ENCODE measurements around the gene RXFP1. TPM values are rescaled to one million over a fixed set of nuclear protein-coding genes. Genes with fewer than 3 reads are reported as not detected.

RXFP1 gene
- polyA plus RNA-seq, 1 of the 3 experiments (the other 2 are of a cell fraction) = not detected

- Histone ChIP-seq H3F3A (replicated peaks; ENCODE audit: insufficient read depth) (no peaks in the 10 kb centered on the region), H3K36me3 (replicated peaks in 1 of 2; ENCODE audit: control insufficient read depth in 1 of 2, insufficient read depth in 2 of 2, low read length in 1 of 2) (no peaks in the 10 kb centered on the region), H3K27me3 (ENCODE audit: insufficient read depth) (no peaks in the 10 kb centered on the region), H3K9ac (no peak overlapping the region), H4K20me1 (ENCODE audit: insufficient read depth) (no peaks in the 10 kb centered on the region), H3K27ac (ENCODE audit: low read depth in 2 of 2, low read length in 1 of 2) (no peak overlapping the region), H3K9me2 (no peaks in the 10 kb centered on the region), H3K4me3 (ENCODE audit: low read depth in 2 of 2, low read length in 1 of 2) (no peak overlapping the region), H3K9me3 (no peaks in the 10 kb centered on the region), H3K4me1 (ENCODE audit: control insufficient read depth in 1 of 2, insufficient read depth in 2 of 2, low read depth in 1 of 2, low read length in 1 of 2) (no peaks in the 10 kb centered on the region), H3K79me2 (ENCODE audit: insufficient read depth) (no peaks in the 10 kb centered on the region), H3K4me2 (no peak overlapping the region), H2AFZ (ENCODE audit: low read depth) (no peak overlapping the region)
- no peak for DNase-seq
- CTCF ChIA-PET = no interaction called here
- POLR2A ChIA-PET = no interaction called here
- TF ChIP-seq ZBTB33 (IDR thresholded peaks at IDR 0.05; ENCODE audit: borderline replicate concordance, low read depth) = no peak
- TF ChIP-seq TEAD4 (IDR thresholded peaks at IDR 0.05; ENCODE audit: borderline replicate concordance, insufficient read depth) = no peak
- no peak for TF ChIP-seq EZH2phosphoT487 (IDR thresholded peaks at IDR 0.05; ENCODE audit: borderline replicate concordance, low read depth)
- TF ChIP-seq, protein P1, sequence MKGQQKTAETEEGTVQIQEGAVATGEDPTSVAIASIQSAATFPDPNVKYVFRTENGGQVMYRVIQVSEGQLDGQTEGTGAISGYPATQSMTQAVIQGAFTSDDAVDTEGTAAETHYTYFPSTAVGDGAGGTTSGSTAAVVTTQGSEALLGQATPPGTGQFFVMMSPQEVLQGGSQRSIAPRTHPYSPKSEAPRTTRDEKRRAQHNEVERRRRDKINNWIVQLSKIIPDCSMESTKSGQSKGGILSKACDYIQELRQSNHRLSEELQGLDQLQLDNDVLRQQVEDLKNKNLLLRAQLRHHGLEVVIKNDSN (IDR thresholded peaks at IDR 0.05; ENCODE audit: borderline replicate concordance, low read depth) = no peak
- TF ChIP-seq RCOR1 (IDR thresholded peaks at IDR 0.05; ENCODE audit: low read length) = no peak
- TF ChIP-seq JUND (IDR thresholded peaks at IDR 0.05) = no peak
- TF ChIP-seq PBX3 (IDR thresholded peaks at IDR 0.05) = no peak
- TF ChIP-seq, protein P2, sequence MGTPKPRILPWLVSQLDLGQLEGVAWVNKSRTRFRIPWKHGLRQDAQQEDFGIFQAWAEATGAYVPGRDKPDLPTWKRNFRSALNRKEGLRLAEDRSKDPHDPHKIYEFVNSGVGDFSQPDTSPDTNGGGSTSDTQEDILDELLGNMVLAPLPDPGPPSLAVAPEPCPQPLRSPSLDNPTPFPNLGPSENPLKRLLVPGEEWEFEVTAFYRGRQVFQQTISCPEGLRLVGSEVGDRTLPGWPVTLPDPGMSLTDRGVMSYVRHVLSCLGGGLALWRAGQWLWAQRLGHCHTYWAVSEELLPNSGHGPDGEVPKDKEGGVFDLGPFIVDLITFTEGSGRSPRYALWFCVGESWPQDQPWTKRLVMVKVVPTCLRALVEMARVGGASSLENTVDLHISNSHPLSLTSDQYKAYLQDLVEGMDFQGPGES (IDR thresholded peaks at IDR 0.05; ENCODE audit: low read depth, low read length) = no peak
- no peak for TF ChIP-seq EP300 (IDR thresholded peaks at IDR 0.05; ENCODE audit: borderline replicate concordance in 1 of 2, low read depth in 1 of 2, low read length in 1 of 2)
- no peak for TF ChIP-seq SMC3 (IDR thresholded peaks at IDR 0.05; ENCODE audit: low read depth, low read length)
- no peak for TF ChIP-seq CTCF (IDR thresholded peaks at IDR 0.05)
- no peak for TF ChIP-seq FOSL2 (IDR thresholded peaks at IDR 0.05; ENCODE audit: borderline replicate concordance, low read depth)
- no peak for TF ChIP-seq MEF2A (IDR thresholded peaks at IDR 0.05; ENCODE audit: borderline replicate concordance, low read depth)
- no peak for TF ChIP-seq CHD2 (IDR thresholded peaks at IDR 0.05; ENCODE audit: low read length, partially characterized antibody)
- TF ChIP-seq POLR2AphosphoS5 (IDR thresholded peaks at IDR 0.05; ENCODE audit: low read depth, low read length) = no peak
- no peak for TF ChIP-seq NFIC (IDR thresholded peaks at IDR 0.05; ENCODE audit: borderline replicate concordance)
- no peak for TF ChIP-seq RFX5 (IDR thresholded peaks at IDR 0.05; ENCODE audit: low read length)
- TF ChIP-seq GABPA (IDR thresholded peaks at IDR 0.05; ENCODE audit: low read depth) = no peak
- no peak for TF ChIP-seq FOXJ3 (CRISPR knock-in tag; IDR thresholded peaks at IDR 0.05)
- no peak for TF ChIP-seq TCF12 (IDR thresholded peaks at IDR 0.05)
- WGBS (ENCODE audit: low lambda C conversion rate) = 67% methylated on average over 5 of the region's 5 CpGs
Measured at GRCh38 chr4:158541506-158541905, 19.8 kb downstream of the RXFP1 start.

Measured in SK-N-SH (cell line).